ENCODE data around the gene EML6.

Gene EML6

DNA sequence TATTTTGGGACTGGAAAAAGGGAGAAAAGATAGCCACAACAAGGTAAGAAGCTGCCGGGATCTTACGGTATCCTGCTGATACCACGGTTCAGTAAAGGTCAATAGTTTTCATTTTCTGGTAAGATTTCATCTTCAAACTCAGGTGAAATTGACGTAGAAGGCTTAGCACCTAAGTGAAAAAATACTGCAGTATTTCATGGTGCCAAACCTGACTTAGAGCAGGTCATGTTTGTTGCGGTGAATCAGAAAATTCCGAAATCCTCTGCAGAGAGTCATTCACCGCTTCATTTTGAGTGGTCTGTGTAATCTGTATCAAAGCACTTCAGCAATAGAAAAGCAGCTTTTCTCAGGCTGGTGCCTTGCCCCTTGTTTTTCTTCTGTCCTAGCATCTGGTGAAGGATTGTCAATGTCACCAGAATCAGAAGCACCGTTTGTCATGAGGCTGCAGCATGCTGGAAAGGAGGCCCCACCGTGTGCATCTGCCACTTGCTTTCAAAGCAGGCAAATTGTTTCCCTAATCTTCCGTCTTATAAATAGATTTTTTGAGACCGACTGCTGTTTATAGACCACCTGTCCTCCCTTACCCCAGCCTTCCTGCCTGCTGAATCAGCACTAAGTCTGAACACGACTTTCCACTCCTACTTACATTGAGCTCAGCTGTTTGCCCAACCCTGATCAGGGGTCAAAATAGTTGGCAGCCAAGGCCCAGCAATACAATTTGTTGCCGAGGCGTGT is 156.3 kb downstream of the EML6 start:
- DNase-seq (ENCODE audit: low read depth) = no peak

GRCh38 chr2:54880428-54880827 is 157.0 kb downstream of the EML6 start:
- no peak for DNase-seq (ENCODE audit: low read depth)

GRCh38 chr2:54881759-54882158 is 158.3 kb downstream of the EML6 start:
- DNase-seq (ENCODE audit: low read depth) = no peak

DNA sequence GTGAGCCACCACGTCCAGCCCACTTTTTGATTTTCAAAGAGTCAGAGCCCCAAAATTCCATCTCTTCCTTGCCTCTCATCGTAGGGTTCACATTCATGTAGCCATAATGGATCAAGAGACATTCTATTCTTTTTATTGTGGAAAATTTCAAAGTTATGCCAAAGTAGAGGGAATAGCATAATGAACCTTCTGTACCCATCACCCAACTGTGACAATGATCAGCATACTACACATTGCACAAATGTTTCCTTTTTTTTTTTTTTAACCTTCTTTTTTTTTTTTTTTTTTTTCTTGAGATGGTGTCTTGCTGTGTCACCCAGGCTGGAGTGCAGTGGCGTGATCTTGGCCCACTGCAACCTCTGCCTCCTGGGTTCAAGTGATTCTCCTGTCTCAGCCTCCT is 162.4 kb downstream of the EML6 start:
- DNase-seq (ENCODE audit: low read depth) = no peak

DNA sequence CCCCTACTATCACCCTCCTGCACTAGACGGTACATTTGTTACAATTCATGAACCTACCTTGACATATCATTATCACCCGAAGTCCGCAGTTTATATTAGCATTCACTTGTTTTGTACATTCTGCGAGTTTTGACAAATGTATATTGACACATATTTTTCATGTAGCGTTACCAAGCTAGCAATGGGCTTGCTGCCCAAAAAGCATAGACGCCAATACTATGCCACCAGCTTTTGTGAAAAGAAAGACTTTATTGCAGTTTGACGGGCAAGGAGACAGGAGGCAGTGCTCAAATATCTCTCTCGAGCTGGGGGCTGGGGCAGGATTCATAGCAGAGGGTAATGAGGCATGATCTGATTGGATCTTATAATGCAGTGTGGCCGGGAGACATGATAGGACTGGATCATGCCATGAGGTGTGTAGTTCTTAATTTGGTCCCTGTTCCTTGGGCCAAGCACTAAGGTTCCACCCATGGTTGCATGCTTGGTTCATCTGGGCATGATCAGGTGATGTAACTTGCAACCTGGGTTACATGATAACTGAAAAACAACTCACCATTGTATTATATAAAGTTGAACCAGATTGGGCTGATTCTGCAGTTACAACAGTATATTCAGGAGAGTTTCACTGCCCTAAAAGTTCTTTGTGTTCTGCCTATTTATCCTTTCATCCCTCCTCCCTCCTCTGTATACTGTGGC is 164.5 kb downstream of the EML6 start:
- DNase-seq (ENCODE audit: low read depth) = no peak

DNA sequence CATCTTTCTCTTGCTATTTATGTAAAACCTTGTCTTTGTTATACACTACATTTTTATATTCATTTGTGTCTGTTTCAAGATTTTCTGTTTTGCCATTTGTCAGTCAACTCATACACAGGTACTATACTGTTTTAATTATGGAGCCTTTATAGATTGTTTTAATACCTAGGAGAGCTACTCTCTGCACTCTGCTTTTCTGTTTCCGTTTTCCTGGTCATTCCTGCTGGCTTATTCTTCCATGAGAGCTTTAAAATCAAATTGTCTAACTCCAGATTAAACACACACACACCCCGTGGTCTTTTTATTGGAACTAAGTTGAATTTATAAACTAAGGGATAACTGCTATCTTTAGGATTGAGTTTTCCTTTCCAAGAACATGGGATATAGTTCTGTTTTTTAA is 165.6 kb downstream of the EML6 start:
- no peak for DNase-seq (ENCODE audit: low read depth)

DNA sequence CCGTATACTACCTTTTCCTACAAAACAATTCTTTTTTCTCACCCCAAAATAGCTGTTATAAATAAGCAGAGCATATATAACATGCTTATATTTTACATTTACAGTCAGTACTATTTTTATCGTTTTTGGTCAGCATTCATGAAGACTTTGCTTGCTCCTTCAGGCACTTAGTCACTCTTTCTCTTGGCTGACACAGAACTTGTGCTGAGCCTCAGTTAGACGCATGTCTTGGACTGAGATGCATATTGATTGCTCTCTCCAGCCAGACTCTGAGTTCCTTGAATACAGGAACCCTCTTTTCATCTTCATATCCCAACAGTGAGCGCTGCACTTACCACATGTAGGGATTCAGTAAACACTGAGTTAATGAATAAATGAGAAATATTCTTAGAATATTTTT is 168.4 kb downstream of the EML6 start:
- DNase-seq (ENCODE audit: low read depth) = no peak

DNA sequence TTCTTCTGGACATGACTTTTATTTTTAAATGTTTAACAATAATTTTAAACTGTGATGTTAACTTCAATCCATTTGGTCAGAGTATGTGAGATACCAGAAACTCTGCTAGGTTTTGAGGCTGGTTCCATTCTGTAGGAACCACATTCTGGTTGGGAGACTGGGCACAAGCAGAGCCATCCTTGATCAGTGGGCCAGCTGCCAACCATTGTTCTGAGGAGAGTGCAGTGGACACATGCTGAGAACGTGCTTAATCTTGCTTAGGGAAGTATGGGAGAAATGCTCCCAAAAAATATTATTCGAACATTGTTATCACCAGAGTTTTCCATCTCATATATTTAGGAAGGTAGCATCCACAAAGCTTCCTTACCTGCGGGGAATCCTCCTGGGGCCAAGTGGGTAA is 171.0 kb downstream of the EML6 start:
- DNase-seq (ENCODE audit: low read depth) = no peak

DNA sequence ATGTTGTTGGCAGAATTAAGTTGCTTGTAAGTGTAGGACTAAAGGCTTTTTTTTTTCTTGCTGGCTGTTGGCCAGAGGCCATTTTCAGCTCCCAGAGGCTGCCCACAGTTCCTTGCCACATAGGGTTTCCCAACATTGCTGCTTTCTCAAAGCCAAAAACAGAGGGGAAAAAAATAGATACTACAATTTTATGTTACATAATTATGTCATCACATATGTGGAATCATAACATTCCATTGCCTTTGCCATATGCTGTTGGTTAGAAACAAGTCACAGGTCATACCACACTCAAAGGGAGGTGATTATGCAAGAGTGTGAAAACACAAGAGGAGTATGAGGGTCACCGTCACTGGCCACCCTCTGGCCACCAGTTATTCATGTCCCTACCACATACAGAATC is 172.3 kb downstream of the EML6 start:
- DNase-seq (ENCODE audit: low read depth) = peak; percentile 35

- no peak for DNase-seq (ENCODE audit: low read depth)
Measured at GRCh38 chr2:54897420-54898310, 174.2 kb downstream of the EML6 start.

DNA sequence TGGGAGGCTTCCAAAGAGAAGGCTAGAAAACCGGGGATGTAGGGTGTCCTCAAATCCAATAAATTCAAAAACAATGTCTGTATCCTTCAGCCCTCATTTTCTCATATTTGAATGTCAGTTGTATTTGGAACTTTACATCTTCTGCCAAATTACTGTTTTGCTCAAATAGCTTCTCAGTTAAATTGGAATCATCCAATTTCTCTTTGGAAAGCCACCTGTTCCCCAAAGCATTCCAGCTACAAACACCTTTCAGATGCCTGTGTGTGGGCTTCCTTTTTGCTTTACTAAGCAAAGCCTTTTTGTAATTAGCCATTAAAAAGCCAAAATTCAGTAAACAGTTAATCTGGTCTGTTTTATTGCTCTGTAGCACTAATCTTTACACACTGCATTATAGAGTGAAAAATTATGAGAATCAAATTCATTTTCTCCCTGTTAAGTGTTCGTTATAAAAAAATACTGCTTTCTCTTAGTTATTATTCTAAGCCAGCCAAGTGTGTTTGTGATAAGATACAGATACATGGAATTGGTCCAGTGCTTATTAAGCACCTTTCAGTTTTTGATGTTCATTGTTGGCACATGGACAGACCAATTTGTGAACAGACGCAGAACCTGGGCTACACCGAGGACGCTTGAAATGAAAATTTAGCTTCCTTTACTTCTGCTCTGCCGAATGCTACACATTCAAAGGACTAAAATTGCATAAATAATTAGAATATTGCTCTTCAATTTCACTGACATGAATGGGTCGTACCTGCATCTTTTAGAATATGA is 175.2 kb downstream of the EML6 start:
- no peak for DNase-seq (ENCODE audit: low read depth)

DNA sequence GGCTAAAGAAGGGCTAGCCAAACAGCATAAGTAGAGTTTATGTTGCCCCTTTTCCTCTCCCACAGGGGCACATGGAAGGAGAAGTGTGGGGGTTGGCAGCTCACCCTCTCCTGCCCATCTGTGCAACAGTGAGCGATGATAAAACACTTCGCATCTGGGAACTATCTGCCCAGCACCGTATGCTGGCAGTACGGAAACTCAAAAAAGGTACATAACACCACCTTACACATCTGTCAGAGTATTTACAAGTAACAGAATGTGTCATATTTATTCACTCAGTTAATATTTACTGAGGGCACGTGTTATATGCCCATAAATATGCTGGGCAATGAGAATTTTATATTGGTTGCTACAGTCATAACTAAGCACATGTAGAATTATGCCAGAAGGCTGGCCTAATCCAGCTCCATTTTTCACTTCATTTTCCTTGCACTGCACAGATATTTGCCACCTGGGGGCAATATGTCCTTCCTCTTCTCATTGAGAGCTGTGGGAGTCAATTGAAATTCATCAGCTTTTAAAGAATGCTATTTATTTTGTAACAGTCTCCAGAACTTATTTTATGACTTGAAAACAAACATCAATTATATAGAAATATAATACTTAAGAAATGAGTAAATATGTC is 176.2 kb downstream of the EML6 start:
- DNase-seq (ENCODE audit: low read depth) = peak; percentile 51

- no peak for DNase-seq (ENCODE audit: low read depth)
Measured at GRCh38 chr2:54901224-54901986, 177.9 kb downstream of the EML6 start.

DNA sequence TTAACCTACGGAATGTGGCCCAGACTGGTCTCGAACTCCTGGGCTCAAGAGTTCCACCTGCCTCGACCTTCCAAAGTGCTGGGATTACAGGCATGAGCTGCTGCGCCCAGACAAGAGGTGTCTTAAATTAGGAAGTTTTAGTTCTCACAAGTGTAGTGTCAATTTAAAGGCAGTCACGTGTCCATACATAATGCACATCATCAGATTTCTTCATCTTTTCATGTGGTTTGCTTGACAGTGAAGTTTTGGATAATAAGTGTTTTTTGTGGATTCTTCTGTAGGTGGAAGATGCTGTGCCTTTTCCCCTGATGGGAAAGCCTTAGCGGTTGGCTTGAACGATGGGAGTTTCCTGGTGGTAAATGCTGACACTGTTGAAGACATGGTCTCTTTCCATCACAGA is 179.3 kb downstream of the EML6 start:
- no peak for DNase-seq (ENCODE audit: low read depth)

DNA sequence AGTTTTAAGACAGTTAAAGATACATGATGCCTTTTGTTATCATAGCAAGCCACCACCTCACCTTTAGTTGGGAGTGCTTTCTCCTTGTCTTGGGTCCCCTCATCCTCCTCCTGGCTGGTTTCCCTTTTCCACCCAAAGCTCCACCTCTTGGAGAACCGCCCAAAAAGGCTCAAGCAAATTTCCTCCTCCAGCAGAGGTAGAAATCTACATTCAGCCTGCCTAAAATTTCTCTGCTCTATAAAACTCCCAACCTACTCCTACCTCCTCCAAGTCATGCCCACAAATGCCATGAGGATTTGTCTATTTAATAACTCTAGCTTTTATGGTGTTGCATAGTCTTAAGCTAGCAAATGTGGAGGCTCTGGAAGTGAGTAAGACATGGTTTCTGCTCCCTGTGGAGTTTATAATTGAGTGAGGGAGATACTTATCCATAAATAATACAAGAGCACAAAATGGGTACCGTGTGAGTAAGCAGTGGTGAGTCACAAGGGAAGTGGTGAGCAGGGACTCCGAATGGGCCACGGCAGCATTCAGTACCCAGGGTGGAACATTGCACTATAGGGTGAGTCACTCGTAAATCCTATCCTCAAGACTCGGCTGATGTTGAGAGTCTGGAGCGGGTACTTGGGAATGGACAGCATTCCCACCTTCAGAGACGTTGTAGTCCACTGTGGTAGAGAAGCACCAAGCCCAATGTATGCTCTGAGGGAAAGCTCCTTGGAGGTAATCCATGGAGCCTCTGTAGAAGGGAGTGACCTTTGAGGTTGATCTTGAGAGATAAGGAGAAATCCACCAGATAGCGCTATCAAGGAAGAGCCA is 180.5 kb downstream of the EML6 start:
- DNase-seq (ENCODE audit: low read depth) = peak; percentile 98

- no peak for DNase-seq (ENCODE audit: low read depth)
Measured at GRCh38 chr2:54904836-54905235, 181.4 kb downstream of the EML6 start.

DNA sequence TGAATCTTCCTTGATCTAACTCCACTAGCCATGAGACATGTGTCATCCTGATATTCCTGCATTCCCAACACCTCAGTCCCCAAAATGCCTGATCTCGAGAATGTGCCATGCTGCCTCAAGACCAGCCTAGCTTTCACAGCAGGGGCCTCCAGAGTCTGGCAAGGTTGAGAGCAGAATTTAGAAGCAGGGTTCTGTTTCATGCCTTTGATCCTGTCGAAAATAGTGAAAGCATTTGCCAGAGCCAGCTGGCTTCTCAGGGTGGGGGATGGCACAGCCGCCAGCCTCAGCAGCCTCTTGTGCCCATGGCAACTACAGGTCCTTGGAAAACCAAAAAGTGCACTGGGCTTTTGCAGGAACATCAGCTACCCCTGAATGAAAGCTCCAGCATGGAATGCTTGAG is 183.3 kb downstream of the EML6 start:
- DNase-seq (ENCODE audit: low read depth) = no peak

- DNase-seq (ENCODE audit: low read depth) = no peak
Measured at GRCh38 chr2:54907663-54908062, 184.2 kb downstream of the EML6 start.

GRCh38 chr2:54908591-54908990 is 185.1 kb downstream of the EML6 start:
- DNase-seq (ENCODE audit: low read depth) = no peak

GRCh38 chr2:54909001-54909400 is 185.5 kb downstream of the EML6 start:
- DNase-seq (ENCODE audit: low read depth) = no peak

All from GM04504 (cell line).